Activated CD8-positive, alpha-beta memory T cell treated with anti-CD3 and anti-CD28 coated beads, Interleukin-2, amount 50 U/mL, for 48 hours (primary cell): ENCODE data around the gene CTBP2.

Experiments used
- DNase-seq: peaks from one replicate; pipeline ENCODE4 v3.0.0-alpha.2; 2020

The CTBP2 gene

GRCh38 chr10:125141860-125142484 lies 18.4 kb downstream of the CTBP2 start:
- DNase-seq: no peak

DNA sequence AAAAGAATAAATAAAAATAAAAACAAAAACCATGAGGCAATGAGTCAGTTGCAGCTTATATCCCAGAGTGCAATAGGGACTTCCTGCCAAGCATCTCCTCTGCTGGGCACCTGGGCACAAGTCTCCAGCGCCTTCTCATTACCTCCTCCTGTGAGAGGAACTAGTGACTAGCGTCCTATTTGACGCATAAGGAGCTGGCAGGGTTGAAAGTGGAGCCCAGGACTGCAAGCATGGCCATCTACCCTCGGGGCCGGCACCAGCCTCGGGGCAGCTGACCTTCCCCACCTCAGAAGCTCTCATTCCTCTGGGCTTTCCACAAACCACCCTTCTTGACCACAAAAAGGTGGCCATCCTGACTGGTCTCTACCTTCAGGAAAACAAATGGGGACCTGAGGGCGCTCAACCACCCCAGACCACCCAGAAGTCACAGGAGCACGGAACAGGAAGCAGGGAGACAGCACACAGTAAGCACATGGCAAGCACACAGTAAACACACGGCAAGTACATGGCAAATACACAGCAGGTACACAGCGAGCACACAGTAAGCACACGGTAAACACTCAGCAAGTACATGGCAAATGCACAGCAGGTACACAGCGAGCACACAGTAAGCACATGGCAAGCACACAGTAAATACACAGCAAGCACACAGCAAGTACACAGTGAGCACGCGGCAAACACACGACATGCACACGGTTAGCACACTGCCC lies 19.1 kb downstream of the CTBP2 start:
- no peak for DNase-seq

DNA sequence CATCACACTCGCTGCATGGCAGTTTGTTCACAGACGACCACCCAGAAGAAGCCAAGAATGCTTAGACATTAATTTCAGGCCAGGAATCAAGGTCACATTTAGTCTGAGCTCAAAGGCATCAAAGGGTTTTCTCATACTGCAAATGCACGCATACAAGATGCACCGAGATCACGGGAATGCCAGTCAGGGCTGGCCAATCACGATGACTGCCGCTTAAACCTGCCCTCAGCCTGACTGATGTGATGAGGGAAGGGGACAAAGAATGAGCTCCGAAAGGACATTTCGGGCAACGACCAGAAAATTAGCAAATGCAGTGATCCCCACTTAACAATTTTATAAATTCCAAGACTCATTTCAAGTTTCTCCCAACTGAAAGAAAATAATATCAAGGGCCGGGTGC lies 20.2 kb downstream of the CTBP2 start:
- DNase-seq: no peak

- DNase-seq: no peak
Measured at GRCh38 chr10:125137601-125138438, 22.5 kb downstream of the CTBP2 start.

- DNase-seq: no peak
Measured at GRCh38 chr10:125136087-125136486, 24.3 kb downstream of the CTBP2 start.

DNA sequence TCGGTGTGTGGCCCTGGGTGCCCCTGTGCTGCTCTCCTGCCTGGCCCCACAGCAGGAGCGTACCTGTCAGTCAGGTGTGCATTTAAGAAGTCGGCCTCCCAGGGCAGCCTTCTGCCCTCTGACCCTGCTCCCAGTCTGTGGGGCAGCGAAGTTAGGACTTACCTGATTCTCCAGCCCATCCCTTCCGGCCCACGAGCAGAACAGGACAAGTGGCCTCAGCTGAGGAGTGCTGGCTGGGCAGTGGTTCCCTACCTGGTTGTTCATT lies 24.7 kb downstream of the CTBP2 start:
- no peak for DNase-seq

DNA sequence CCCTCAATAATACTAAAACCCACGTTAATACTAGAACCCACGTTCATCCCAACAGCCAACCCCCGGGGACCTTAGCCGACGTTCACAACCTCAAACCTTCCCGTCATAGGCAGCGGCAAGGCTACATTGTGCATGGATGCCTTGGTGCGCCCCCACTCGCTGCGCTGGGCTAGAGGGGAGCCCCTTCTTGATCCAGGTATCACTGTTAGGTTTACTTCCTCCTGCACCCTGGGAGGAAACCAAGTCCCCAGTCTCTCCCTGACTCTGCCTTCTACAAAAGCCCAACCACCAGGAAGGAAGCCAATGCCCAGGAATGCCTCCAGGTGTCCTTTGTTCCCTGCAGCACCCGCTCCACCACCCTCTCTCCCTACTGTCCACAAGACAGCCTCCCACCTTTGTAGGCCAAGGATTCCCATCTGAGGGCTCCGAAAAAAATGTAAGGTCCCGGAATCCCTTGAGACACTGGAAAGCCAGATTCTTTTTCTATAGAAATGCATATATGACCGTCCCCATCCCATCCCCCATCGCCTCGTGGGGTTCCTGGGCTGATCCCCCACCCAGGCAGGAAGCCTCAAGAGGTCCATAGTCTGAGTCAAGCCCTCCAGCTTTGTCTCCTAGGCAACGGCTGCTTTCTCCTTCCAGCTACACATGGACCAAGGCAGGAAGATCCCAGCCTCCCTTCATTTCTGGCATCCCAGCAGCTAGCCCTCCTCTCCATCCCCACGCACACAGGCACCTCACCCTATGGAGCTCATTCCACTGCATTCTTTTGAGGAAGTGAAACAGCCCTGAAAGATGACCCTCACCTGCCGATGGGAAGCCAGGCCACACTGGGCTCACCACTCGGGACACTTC lies 25.2 kb downstream of the CTBP2 start:
- no peak for DNase-seq

DNA sequence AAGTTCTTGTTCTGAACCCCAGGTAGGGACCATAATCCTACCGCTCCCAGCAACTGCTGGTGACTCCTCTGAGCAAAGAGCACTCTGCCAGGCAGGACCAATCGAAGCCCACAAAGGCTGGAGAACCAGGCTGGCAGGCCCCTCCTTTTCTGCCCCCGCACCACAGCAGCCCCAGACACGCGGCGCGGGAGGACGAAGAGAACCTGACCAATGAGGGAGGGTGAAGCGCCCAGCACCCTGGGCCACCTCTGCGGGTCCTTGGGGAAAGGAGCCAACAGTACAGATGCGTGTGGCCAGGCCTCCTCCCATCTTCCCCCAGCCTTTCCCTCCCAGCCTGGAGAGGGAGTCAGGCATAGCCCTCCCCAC lies 25.9 kb downstream of the CTBP2 start:
- no peak for DNase-seq

DNA sequence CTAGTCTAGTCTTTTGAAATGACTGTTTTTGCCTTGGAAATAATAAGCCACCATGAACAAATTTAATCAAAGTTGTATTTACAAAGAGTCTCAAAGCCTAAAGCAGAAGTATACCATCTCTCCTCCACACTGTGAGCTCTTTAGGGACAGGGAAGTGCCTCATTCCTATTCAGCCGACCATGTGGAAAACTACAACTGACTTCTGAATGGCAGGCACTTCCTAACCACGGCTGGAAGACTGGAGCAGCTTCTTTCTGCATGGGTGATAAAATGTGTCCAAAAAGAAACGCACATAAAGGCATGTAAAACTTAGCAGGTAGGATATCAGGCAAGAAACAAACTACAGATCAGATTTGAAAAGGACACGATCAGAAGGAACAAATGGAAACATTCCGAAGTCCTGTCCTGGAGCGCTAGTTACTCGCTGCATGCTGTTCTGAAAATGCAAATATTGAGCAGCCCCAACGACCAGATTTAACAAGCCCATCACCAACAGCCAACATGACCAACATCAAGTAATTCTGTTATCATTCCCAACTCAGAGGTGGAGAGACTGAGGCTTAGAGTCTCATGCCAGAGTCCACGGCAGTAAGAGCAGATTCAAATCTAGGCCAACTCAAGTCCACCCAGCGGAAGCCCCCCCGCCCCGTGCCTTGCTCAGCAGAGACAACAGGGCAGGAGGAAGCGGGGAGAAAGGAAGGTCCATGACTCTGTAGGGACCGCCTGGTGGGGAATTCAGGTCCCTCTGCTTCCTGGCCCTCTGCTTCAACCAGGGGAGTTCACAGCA lies 26.5 kb downstream of the CTBP2 start:
- DNase-seq: no peak

DNA sequence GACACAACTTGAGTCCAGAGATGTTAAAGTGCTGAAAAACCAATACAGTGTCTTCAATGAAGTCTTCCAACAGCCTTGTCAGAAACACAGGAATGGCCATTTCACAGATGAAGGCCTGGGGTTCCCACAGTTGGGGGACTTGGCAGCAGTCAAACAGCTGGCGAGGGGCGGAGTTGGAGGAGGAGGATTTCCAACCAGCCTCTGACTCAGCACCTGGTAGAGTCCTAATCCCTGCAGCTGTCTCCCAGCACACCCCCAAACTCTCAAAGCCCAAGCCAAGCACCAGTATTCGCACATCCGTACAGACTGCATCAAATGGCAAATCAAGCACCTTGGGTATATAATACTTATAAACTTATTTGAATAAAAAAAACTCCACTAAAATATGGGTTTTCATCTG lies 28.0 kb downstream of the CTBP2 start:
- DNase-seq: no peak

DNA sequence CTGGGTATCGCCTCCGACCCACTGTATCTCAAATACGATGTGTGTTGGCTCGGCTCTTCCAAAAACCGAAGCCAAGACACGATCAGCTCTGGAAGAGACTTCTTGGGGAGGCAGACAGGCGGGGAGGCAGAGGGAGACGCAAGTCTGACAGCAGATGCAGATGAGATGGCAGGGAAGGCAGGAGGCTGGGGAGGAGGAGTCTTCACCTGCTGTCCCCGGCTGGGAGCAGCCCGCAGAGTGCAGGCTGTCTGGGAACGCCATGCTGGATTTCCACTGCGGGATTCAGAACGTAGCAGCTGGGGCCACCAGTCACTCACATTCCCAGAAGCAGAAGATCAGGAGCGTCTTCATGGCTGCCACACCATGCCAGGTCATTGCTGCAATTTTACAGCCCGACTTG lies 29.4 kb downstream of the CTBP2 start:
- no peak for DNase-seq

DNA sequence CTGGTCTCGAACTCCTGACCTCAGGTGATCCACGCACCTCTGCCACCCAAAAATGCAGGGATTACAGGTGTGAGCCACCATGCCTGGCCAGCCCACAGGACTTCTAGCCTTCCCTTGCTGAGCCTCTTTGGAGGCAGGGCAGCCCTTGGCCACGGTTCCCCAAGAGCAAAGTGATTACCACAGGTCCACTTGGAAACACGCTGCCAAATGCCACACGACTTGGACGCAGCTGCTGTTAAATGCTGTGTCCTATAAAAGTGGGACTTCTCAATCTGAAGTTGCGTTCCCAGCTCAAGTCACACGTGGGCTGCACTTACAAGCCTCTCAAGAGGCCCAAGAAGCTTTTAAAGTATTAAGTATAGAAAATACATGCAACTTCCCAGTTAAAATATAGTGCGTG lies 30.1 kb downstream of the CTBP2 start:
- DNase-seq: no peak

GRCh38 chr10:125129076-125129458 lies 31.3 kb downstream of the CTBP2 start:
- no peak for DNase-seq

DNA sequence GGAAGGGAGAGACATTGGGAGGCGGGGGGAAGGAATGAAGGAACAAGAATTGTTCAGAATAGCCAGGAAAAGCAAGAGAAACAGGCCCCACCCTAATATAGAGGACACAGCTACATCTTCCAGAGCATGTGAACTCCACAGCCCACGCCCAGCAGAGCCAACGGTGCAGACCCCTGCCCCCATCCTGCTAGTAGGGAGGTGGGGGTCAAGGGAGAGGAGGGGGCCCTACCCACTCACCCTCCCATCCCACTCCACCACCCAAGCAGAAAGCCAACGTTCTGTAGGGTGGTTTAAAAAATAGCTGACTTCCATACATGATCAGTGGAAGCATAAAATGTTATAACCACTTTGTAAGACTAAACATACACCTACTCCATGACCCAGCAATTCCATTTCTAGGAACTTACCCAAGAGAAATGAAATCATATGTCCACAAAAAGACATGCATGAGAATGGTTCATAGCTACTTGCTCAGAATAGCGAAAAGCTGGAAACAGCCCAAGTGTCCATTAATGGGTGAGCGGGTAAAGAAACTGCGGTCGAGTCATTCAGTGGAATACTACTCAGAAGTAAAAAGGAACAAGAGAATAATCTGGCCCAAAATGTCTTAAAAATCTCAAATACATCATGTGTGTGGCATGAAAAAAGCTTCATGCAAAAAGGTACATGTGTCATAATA lies 31.8 kb downstream of the CTBP2 start:
- no peak for DNase-seq

DNA sequence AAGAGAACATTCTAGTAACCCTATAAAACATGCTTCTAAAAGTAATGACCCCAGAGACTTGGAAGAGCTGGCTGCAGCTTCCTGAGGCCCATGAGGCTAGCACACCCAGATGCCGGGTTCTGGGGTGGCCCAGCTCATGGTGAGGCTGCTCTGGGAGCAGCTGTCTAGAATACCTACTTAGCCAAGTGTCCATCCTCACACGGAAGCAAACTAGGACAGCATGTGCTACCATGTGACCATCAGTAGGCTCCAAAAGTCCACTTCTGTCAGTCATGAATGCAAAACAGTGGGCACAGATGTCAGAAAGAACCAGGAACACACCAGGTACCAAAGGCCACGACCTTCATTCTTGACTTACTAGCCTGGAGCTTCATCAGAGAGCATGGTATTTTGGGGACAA lies 32.4 kb downstream of the CTBP2 start:
- no peak for DNase-seq

DNA sequence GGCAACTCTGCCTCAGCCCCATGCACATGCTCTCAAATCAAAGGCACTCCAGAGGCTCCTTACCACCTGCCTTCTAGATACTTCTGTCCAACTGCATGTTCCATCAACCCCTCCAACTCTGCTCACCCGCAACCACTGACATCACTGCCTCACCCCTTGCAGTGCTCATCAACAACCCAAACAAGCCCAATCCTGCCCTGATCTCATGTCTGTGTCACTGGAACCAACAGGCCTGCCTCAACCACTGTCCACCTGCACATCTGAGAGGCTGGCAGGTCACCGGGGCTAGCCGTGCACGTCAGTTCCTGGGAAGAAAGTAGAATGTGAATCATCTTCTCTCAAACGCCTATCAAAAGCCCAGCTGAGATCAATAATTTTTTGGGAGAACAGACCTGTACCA lies 33.3 kb downstream of the CTBP2 start:
- no peak for DNase-seq

- DNase-seq: no peak
Measured at GRCh38 chr10:125125951-125126735, 34.2 kb downstream of the CTBP2 start.

DNA sequence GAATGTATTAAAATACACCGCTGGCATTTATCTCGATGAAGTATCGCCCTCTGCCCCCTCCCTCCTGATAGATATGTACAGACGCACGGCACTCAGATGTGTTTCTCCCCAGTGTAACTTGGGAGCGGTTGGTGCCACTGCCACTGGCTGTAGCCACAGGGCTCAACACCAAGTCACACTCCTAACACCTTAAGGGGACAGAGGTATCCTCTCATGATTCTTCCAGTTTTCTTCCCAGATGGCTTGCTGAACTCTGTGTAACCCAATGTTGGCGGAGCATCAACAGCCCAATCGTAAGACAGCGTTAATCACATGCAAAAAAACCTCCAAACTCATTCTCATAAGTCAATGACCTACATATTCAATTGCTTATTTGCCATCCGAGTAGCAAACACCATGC lies 35.5 kb downstream of the CTBP2 start:
- DNase-seq: no peak

DNA sequence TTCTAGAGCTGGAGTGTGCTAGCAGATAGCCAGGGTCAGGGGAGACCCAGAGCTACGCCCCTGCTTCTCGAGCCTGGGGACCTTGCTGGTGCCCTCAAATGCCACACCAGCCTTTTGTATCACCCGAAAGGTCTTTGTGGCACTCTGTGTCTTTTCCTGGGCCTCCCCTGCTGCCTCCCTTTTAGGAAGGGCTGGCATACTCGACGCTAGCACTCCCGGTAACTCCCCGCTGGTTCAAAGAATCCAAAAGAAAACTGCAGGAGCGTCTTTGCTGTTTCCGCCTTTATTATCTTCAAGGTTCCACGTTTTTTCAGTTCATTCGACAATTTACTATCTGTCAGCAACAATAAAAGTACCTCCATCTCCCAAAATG lies 36.3 kb downstream of the CTBP2 start:
- DNase-seq: no peak

DNA sequence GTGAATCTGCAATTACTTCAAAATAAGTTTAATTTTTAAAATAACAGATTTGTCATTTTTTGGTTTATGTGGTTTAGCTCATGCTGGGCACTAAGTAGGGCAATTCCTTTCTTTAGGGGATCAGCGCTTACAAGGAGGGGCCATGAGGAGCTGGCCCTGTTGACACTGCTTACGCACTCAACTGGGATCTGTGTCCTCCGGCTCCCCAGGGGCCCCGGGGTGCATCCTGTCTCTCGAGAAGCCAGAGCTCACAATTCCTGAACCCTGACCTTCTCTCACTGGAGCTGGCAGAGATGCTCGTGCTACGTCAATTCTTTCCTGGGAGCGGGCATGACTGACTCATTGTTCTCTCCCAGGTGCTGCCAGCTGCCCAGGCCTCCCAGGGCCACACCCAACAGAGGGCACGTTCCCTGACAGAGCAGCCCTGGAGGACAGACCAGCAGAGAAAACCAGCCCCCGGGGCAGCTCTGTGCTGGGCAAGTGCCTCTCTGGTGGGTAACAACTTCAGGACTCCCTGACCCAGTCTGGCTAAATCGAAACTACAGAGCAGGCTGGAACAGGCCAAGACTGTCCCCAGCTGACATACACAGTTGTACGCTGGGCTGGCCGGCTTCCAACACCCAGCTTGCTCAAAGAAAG lies 36.8 kb downstream of the CTBP2 start:
- no peak for DNase-seq

DNA sequence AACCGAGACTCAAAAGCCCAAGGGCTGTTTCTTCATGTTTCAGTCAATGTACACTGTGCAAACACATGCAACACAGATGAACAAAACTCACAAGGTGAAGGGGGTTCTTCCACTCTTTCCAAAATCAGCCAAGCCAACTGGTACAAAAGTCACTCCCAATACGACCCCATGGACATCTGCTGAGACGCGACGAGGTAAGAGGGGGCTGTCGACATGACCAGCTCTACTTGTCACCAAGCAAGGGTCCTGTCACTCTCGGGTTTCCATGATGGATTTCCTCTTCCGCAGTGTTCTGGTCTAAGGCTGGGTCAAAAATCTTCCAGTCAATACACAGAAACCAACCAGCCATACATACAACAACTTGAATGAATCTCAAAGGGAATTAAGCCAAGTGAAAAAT lies 37.8 kb downstream of the CTBP2 start:
- DNase-seq: no peak
